ENCODE measurements around the gene OR1M1. TPM values are rescaled to one million over a fixed set of nuclear protein-coding genes. Genes with fewer than 3 reads are reported as not detected.

The OR1M1 gene
- total and polyA plus RNA-seq, 4 donors, result not detected

DNA sequence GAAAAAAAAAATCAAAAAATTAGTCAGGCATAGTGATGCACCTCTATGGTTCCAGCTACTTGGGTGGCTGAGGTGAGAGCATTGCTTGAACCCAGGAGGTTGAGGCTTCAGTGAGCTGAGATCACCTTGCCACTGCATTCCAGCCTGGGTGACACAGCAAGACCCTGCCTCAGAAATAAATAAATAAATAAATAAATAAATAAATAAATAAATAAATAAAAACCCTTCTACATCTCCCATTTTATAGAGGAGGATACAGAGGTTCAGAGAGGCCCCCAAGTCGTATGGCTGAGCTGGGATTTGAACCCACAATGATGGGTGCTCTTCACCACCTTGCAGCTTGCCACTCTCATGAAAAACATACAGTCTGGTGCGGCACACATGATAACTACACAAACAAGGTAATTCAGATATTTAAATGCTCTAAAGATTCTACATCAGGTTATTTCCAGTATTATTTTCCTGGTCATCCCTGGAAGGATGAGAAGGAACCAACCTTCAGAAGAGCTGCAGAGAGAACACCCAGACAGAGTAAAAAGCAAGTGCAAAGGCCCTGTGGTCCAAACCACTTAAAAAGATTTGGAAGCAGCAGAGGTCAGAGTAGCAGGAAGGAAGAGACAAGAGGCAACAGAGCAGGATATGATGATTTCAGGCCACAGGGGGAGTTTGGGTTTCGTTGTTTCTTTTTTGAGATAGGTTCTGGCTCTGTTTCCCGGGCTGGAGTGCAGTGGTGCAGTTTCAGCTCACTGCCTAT lies 29.2 kb upstream of the OR1M1 start (continued):
- TF ChIP-seq, protein P1, sequence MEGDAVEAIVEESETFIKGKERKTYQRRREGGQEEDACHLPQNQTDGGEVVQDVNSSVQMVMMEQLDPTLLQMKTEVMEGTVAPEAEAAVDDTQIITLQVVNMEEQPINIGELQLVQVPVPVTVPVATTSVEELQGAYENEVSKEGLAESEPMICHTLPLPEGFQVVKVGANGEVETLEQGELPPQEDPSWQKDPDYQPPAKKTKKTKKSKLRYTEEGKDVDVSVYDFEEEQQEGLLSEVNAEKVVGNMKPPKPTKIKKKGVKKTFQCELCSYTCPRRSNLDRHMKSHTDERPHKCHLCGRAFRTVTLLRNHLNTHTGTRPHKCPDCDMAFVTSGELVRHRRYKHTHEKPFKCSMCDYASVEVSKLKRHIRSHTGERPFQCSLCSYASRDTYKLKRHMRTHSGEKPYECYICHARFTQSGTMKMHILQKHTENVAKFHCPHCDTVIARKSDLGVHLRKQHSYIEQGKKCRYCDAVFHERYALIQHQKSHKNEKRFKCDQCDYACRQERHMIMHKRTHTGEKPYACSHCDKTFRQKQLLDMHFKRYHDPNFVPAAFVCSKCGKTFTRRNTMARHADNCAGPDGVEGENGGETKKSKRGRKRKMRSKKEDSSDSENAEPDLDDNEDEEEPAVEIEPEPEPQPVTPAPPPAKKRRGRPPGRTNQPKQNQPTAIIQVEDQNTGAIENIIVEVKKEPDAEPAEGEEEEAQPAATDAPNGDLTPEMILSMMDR (IDR thresholded peaks at IDR 0.05; ENCODE audit: low read depth, low read length, missing input control), result no peak
- TF ChIP-seq HNF4A (conservative IDR thresholded peaks at IDR 0.05) (no peak), GABPA (IDR thresholded peaks at IDR 0.05 in 1 of 2, conservative IDR thresholded peaks at IDR 0.05 in 1 of 2) (no peak), YY1 (IDR thresholded peaks at IDR 0.05) (no peak)

DNA sequence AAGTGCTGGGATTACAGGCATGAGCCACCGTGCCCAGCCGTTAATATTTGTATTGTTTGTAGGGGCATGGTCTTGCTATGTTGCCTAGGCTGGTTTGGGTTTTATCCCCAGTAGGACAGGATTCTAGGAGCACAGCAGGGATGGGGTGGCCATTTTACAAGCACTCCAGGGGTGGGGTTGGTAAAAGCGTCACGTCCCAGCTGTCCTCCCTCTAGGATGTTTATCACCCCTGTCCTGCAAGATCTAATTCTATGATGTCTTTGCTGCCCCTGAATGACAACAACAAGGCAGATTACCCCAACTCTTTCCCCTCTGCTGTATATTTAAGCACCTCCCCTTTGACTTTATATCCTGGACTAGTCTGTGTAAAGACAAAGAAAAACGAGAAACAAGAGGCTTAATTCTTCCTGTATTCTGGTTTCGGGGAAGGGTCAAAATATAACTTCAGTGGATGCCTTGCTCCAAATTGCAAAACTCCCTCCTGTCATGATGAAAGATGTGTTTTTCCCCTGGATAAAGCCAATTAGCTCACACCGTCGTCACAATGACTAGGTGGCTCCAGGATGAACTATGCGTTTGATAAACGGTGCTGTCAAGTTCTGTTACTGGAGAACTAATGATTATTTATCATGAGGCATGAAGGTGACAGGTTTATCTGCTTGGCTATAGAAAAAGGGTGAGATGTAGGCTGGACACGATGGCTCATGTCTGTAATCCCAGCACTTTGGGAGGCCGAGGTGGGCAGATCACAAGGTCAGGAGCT lies 27.8 kb upstream of the OR1M1 start:
- 52% methylated on average over 12 of the region's 12 CpGs for WGBS
- peaks cover 0 to 3% (median 0%) of the 10 kb centered on the region in 4 donors for H3K9me3 ChIP-seq (ENCODE audit: control insufficient read depth in 4 of 4, low read length in 3 of 4)

More for the DNA sequence above, 27.8 kb upstream of the OR1M1 start:
- H3K36me3 ChIP-seq (ENCODE audit: control insufficient read depth in 4 of 4, insufficient read depth in 3 of 4, low read depth in 1 of 4, low read length in 3 of 4), result no peaks in the 10 kb centered on the region
- no peak overlapping the region for H3K9ac ChIP-seq (ENCODE audit: low read depth in 1 of 2, low read length in 2 of 2)
- DNase-seq (ENCODE audit: low spot score), result no peak
- no peak overlapping the region for H3K27ac ChIP-seq (ENCODE audit: low read depth in 1 of 2, low read length in 2 of 2)
- TF ChIP-seq YY1 (IDR thresholded peaks at IDR 0.05) (no peak), MAX (IDR thresholded peaks at IDR 0.05) (no peak), HNF4A (conservative IDR thresholded peaks at IDR 0.05) (no peak), JUND (IDR thresholded peaks at IDR 0.05) (no peak), RAD21 (IDR thresholded peaks at IDR 0.05) (no peak), GABPA (IDR thresholded peaks at IDR 0.05 in 1 of 2, conservative IDR thresholded peaks at IDR 0.05 in 1 of 2) (no peak), NR2F2 (IDR thresholded peaks at IDR 0.05) (no peak), TAF1 (conservative IDR thresholded peaks at IDR 0.05) (no peak), FOXA1 (IDR thresholded peaks at IDR 0.05) (no peak), FOXA2 (IDR thresholded peaks at IDR 0.05) (no peak), RXRA (IDR thresholded peaks at IDR 0.05) (no peak)
- TF ChIP-seq, protein P2, sequence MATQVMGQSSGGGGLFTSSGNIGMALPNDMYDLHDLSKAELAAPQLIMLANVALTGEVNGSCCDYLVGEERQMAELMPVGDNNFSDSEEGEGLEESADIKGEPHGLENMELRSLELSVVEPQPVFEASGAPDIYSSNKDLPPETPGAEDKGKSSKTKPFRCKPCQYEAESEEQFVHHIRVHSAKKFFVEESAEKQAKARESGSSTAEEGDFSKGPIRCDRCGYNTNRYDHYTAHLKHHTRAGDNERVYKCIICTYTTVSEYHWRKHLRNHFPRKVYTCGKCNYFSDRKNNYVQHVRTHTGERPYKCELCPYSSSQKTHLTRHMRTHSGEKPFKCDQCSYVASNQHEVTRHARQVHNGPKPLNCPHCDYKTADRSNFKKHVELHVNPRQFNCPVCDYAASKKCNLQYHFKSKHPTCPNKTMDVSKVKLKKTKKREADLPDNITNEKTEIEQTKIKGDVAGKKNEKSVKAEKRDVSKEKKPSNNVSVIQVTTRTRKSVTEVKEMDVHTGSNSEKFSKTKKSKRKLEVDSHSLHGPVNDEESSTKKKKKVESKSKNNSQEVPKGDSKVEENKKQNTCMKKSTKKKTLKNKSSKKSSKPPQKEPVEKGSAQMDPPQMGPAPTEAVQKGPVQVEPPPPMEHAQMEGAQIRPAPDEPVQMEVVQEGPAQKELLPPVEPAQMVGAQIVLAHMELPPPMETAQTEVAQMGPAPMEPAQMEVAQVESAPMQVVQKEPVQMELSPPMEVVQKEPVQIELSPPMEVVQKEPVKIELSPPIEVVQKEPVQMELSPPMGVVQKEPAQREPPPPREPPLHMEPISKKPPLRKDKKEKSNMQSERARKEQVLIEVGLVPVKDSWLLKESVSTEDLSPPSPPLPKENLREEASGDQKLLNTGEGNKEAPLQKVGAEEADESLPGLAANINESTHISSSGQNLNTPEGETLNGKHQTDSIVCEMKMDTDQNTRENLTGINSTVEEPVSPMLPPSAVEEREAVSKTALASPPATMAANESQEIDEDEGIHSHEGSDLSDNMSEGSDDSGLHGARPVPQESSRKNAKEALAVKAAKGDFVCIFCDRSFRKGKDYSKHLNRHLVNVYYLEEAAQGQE (IDR thresholded peaks at IDR 0.05), result no peak
- TF ChIP-seq, protein P3, sequence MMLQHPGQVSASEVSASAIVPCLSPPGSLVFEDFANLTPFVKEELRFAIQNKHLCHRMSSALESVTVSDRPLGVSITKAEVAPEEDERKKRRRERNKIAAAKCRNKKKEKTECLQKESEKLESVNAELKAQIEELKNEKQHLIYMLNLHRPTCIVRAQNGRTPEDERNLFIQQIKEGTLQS (IDR thresholded peaks at IDR 0.05), result no peak
- TF ChIP-seq, protein P1 (IDR thresholded peaks at IDR 0.05; ENCODE audit: low read depth, low read length, missing input control), result no peak
- no peaks in the 10 kb centered on the region for H3K4me1 ChIP-seq (ENCODE audit: control insufficient read depth in 4 of 4, insufficient read depth in 4 of 4, low read length in 3 of 4)
- H3K27me3 ChIP-seq (ENCODE audit: control insufficient read depth in 4 of 4, insufficient read depth in 4 of 4, low read length in 3 of 4), result no peaks in the 10 kb centered on the region
- no peak overlapping the region for H3K4me3 ChIP-seq (ENCODE audit: low read depth in 1 of 3, low read length in 3 of 3)

Data from liver (tissue), 9 donors.